DND-41 (cell line): ENCODE results near the gene RUVBL2.

ENCODE experiments used
- ATAC-seq: fragments of 200-7000 bp; cut with Tn5 transposase; 3 replicates; pipeline ENCODE4 v1.9.1; 2021; ENCODE audit warnings: low read depth; ENCODE audit not compliant: insufficient read depth
- DNase-seq: peaks from one replicate; pipeline ENCODE4 v3.0.0-alpha.2; 2020
- H2AFZ ChIP-seq: 2 replicates; pipeline ENCODE4 v1.6.0; 2012; ENCODE audit warnings: low read depth, low read length
- H3K27ac ChIP-seq: 2 replicates; pipeline ENCODE4 v1.5.1; 2012; ENCODE audit warnings: low read length, inconsistent platforms
- H3K27me3 ChIP-seq: fragments of 200-600 bp; sonication (generic); 2 replicates; pipeline ENCODE4 v1.6.0; 2012; ENCODE audit warnings: low read length, mild to moderate bottlenecking, inconsistent platforms; ENCODE audit not compliant: insufficient read depth, poor library complexity
- H3K36me3 ChIP-seq: 2 replicates; pipeline ENCODE4 v1.5.1; 2012; ENCODE audit warnings: low read length, inconsistent platforms; ENCODE audit not compliant: insufficient read depth
- H3K4me1 ChIP-seq: 2 replicates; pipeline ENCODE4 v1.5.1; 2012; ENCODE audit warnings: mild to moderate bottlenecking, low read length; ENCODE audit not compliant: insufficient read depth
- H3K4me2 ChIP-seq: 2 replicates; pipeline ENCODE4 v1.6.0; 2012; ENCODE audit warnings: mild to moderate bottlenecking, moderate library complexity, low read length, inconsistent platforms; ENCODE audit not compliant: insufficient read depth
- H3K4me3 ChIP-seq, 2 experiments: fragments of 200-600 bp in 1 of 2; shearing (Covaris generic) in 1 of 2; 2 replicates each; pipeline ENCODE4 v1.5.1; 2012 to 2016; ENCODE audit warnings: inconsistent platforms in 2 of 2, low read length in 2 of 2, mild to moderate bottlenecking in 2 of 2, low read depth in 1 of 2, moderate library complexity in 1 of 2
- H3K79me2 ChIP-seq: 2 replicates; pipeline ENCODE4 v1.6.0; 2012; ENCODE audit warnings: low read length, inconsistent platforms; ENCODE audit not compliant: insufficient read depth
- H3K9ac ChIP-seq: 2 replicates; pipeline ENCODE4 v1.6.0; 2012; ENCODE audit warnings: low read depth, mild to moderate bottlenecking, inconsistent platforms, low read length, moderate library complexity
- H3K9me3 ChIP-seq: 2 replicates; pipeline ENCODE4 v1.5.1; 2012; ENCODE audit warnings: low read length, moderate library complexity, mild to moderate bottlenecking, inconsistent platforms; ENCODE audit not compliant: insufficient read depth, severe bottlenecking
- H4K20me1 ChIP-seq: 2 replicates; pipeline ENCODE4 v1.6.0; 2012; ENCODE audit warnings: low read length; ENCODE audit not compliant: insufficient read depth
- EZH2 ChIP-seq: IDR thresholded peaks from 3 replicates; pipeline ENCODE4 v1.6.1; 2012; ENCODE audit warnings: borderline replicate concordance, low read depth, mild to moderate bottlenecking, moderate library complexity, low read length, inconsistent platforms; ENCODE audit not compliant: severe bottlenecking
- TF ChIP-seq, protein P1 (sequence below): IDR thresholded peaks from 2 replicates; pipeline ENCODE4 v1.5.1; 2012; ENCODE audit warnings: borderline replicate concordance, low read length, moderate library complexity, mild to moderate bottlenecking; ENCODE audit not compliant: poor library complexity, severe bottlenecking; ENCODE audit errors: extremely low read depth

The RUVBL2 gene

GRCh38 chr19:48970923-48971395 is 22.7 kb upstream of the RUVBL2 start:
- Histone ChIP-seq H3K4me2 (0 out of 2 replicates have a peak overlapping the region, but pooled peaks have one; percentile 6), H3K36me3 (peaks cover 67% of the 10 kb centered on the region), H3K9me3 (no peaks in the 10 kb centered on the region), H3K27me3 (no peaks in the 10 kb centered on the region), H2AFZ (no peak overlapping the region), H3K4me3 (no peak overlapping the region), H3K27ac (peak overlapping the region; percentile 47; the same call in 1 of the 2 replicates), H3K9ac (no peak overlapping the region), H4K20me1 (peaks cover 13% of the 10 kb centered on the region), H3K4me1 (peaks cover 23% of the 10 kb centered on the region), H3K79me2 (peaks cover 10% of the 10 kb centered on the region)
- peak; percentile 80 for DNase-seq
- TF ChIP-seq EZH2 = no peak
- TF ChIP-seq, protein P1, sequence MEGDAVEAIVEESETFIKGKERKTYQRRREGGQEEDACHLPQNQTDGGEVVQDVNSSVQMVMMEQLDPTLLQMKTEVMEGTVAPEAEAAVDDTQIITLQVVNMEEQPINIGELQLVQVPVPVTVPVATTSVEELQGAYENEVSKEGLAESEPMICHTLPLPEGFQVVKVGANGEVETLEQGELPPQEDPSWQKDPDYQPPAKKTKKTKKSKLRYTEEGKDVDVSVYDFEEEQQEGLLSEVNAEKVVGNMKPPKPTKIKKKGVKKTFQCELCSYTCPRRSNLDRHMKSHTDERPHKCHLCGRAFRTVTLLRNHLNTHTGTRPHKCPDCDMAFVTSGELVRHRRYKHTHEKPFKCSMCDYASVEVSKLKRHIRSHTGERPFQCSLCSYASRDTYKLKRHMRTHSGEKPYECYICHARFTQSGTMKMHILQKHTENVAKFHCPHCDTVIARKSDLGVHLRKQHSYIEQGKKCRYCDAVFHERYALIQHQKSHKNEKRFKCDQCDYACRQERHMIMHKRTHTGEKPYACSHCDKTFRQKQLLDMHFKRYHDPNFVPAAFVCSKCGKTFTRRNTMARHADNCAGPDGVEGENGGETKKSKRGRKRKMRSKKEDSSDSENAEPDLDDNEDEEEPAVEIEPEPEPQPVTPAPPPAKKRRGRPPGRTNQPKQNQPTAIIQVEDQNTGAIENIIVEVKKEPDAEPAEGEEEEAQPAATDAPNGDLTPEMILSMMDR = peak; percentile 94
- peak; percentile 67 for ATAC-seq

DNA sequence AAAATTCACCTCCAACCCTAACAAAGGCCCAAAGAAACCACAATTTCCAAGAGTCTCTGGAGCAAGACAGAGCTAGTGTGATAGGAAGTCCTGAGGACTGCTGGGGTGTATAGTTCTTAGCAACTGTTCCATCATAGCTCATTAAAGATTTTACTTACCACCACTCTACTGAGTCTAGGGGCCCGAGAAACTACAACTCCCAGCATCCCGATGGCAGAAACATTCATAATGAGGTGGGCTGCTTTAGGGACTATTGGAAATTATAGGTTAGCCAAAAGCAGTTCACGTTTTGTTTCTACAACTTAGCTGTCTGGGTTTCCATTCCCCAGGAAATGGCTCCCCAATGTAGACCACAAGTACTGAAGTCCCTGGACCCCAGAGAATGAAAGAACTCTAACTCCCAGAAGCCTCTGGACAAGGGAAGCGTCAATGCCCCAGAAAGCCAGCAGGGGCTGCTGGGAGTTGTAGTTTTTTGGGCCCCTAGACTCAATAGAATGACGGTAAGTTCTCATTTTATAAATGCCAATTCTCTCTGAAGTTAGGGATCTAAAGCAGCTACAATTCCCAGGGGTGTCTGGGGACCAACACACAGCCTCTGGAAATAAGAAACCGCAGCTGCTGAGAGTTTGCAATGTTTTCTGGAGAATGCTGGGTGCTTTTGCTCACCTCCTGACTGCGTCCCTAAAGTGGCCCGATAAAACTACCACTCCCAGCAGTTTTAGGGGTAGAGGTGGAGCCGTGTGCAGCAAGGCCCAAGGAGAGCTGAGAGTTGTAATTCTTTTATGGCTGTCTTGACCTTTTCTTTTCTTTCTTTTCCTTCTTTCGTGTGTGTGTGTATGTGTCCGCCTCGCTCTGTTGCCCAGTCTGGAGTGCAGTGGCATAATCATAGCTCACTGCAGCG is 17.5 kb upstream of the RUVBL2 start:
- DNase-seq = peak; percentile 64
- H3K27ac ChIP-seq = no peak overlapping the region
- TF ChIP-seq, protein P1 = no peak
- no peak for TF ChIP-seq EZH2
- no peaks in the 10 kb centered on the region for H3K4me1 ChIP-seq
- peaks cover 41% of the 10 kb centered on the region for H3K36me3 ChIP-seq
- peak; percentile 84 for ATAC-seq
- H4K20me1 ChIP-seq = no peaks in the 10 kb centered on the region
- H3K27me3 ChIP-seq = no peaks in the 10 kb centered on the region
- no peak overlapping the region for H3K4me2 ChIP-seq
- H3K4me3 ChIP-seq = no peak overlapping the region
- no peaks in the 10 kb centered on the region for H3K79me2 ChIP-seq
- no peaks in the 10 kb centered on the region for H3K9me3 ChIP-seq
- no peak overlapping the region for H2AFZ ChIP-seq
- no peak overlapping the region for H3K9ac ChIP-seq

GRCh38 chr19:48977061-48977460 is 16.6 kb upstream of the RUVBL2 start:
- Histone ChIP-seq H3K27ac (no peak overlapping the region), H3K9ac (no peak overlapping the region), H3K4me2 (no peak overlapping the region), H2AFZ (no peak overlapping the region), H3K79me2 (no peaks in the 10 kb centered on the region), H4K20me1 (no peaks in the 10 kb centered on the region), H3K9me3 (no peaks in the 10 kb centered on the region), H3K4me1 (no peaks in the 10 kb centered on the region), H3K36me3 (peaks cover 49% of the 10 kb centered on the region), H3K4me3 (no peak overlapping the region), H3K27me3 (no peaks in the 10 kb centered on the region)
- DNase-seq = no peak
- TF ChIP-seq, protein P1 = no peak
- TF ChIP-seq EZH2 = no peak
- ATAC-seq = no peak
